Nephron progenitor cell (in vitro differentiated cells): Measurements from ENCODE around the gene MYO5A.
"Not testable (repeated sequence)": the region's sequence is repeated elsewhere in the genome, so short reads cannot be mapped to it uniquely, and the experiment has no call there.

ENCODE experiments used
- DNase-seq: peaks from one replicate; pipeline ENCODE4 v3.0.0; 2021
- H3K27ac Mint-ChIP-seq: 2 replicates; pipeline ENCODE4 v1.8.0; 2021; ENCODE audit warnings: mild to moderate bottlenecking, moderate library complexity, mixed read lengths
- H3K27me3 Mint-ChIP-seq: 2 replicates; pipeline ENCODE4 v1.8.0; 2021; ENCODE audit warnings: mild to moderate bottlenecking, low read depth, mixed read lengths; ENCODE audit not compliant: poor library complexity
- H3K36me3 Mint-ChIP-seq: 2 replicates; pipeline ENCODE4 v1.8.0; 2021; ENCODE audit warnings: low read depth, mixed read lengths
- H3K4me1 Mint-ChIP-seq: 2 replicates; pipeline ENCODE4 v1.8.0; 2021; ENCODE audit warnings: mixed read lengths
- H3K4me3 Mint-ChIP-seq: 2 replicates; pipeline ENCODE4 v1.8.0; 2021; ENCODE audit warnings: mild to moderate bottlenecking, moderate library complexity, mixed read lengths
- H3K9me3 Mint-ChIP-seq: 2 replicates; pipeline ENCODE4 v1.8.0; 2021; ENCODE audit warnings: mild to moderate bottlenecking, moderate library complexity, mixed read lengths
- CTCF ChIP-seq: fragments of 200-600 bp; sonication (generic); IDR thresholded peaks from 2 replicates; pipeline ENCODE4 v1.5.0; 2021; ENCODE audit warnings: antibody characterized with exemption

The MYO5A gene

DNA sequence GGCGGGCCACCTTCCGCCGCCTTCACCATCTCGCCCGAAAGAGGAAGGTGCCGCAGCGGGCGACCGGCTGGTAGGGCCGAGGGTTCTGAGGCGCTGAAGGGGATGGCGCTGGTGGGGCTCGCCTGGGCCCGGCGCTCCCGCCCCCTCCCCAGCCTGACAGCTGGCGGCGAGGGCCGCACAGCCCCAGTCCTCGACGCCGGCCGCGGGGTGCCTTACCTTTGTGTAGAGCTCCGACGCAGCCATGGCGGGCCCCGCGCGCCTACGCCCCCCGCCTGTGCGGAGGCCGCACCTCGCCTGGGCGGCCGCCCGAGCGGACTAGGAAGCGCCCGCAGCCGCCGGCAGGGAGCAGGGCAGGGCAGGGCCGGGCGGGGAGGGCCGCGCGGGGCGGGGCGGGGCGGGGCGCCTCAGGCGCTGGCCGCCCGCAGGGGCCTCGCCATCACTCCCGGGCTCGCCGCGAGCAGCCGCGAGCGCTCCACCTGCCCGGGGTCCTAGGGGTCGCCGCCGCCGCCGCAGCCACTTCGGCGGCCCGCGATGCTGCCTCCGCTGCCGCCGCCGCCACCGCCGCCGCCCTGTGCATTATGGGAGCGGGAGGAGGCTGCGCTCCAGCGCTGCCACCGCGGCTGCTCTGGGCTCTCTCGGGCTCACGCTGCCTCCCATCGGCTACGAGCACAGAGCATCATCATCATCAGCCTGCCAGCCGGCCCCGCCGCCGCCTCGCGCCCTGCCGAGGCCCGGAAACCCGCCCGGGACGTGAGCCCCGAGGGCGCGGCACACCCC lies at the start of gene MYO5A:
Gene MYO5A (minus strand): TSS at position 317 of the 777 bp plus-strand sequence. CDS start 74 bp downstream, at position 243.
- Mint-ChIP-seq H3K27ac (no peak within 1 kb of the TSS), H3K36me3 (no peaks in the 10 kb centered on the region), H3K27me3 (peaks cover 74% of the 10 kb centered on the region), H3K4me3 (peak within 1 kb of the TSS; percentile 90), H3K4me1 (peaks cover 7% of the 10 kb centered on the region), H3K9me3 (no peaks in the 10 kb centered on the region)
- DNase-seq, result peak; percentile 78
- TF ChIP-seq CTCF, result no peak

DNA sequence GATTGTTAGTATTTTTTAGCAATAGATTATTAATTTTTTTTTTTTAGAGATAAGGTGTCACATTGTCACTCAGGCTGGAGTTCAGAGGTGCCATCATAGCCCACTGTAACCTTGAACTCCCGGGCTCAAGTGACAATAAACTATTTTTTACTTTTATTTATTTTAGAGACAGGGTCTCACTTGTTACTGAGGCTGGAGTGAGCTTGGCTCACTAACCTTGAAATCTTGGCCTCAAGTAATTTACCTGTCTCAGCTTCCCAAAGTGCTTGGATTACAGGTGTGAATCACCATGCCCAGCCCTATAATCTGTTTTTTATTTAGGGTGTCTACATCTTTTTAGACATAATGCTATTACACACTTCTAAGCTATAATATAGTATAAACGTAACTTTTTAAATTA lies 48.0 kb upstream of the MYO5A start:
- peaks cover 11% of the 10 kb centered on the region for H3K36me3 Mint-ChIP-seq
- H3K9me3 Mint-ChIP-seq, result peaks cover 8% of the 10 kb centered on the region
- H3K27ac Mint-ChIP-seq, result no peak overlapping the region
- peaks cover 5% of the 10 kb centered on the region for H3K4me1 Mint-ChIP-seq
- no peak for DNase-seq
- no peak for TF ChIP-seq CTCF
- no peak overlapping the region for H3K4me3 Mint-ChIP-seq
- peaks cover 24% of the 10 kb centered on the region for H3K27me3 Mint-ChIP-seq

DNA sequence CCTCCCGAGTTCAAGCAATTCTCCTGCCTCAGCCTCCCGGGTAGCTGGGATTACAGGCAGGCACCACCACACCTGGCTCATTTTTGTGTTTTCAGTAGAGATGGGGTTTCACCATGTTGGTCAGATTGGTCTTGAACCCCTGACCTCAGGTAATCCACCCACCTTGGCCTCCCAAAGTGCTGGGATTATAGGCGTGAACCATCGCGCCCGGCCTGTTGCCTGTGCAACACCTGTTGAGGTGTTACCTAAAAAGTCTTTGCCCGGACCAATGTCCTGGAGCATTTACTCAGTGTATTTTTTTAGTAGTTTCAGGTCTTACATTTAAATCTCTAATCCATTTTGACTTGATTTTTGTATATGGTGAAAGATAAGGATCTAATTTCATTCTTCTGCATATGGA lies 46.9 kb upstream of the MYO5A start:
- Mint-ChIP-seq H3K27me3 (peaks cover 24% of the 10 kb centered on the region), H3K36me3 (peaks cover 11% of the 10 kb centered on the region)
- H3K27ac Mint-ChIP-seq, DNase-seq, H3K9me3 Mint-ChIP-seq, H3K4me1 Mint-ChIP-seq, H3K4me3 Mint-ChIP-seq: not testable (repeated sequence)

- Mint-ChIP-seq H3K4me3 (no peak overlapping the region), H3K27ac (no peak overlapping the region), H3K36me3 (peaks cover 10% of the 10 kb centered on the region), H3K4me1 (peaks cover 2% of the 10 kb centered on the region), H3K9me3 (peaks cover 8% of the 10 kb centered on the region), H3K27me3 (peaks cover 24% of the 10 kb centered on the region)
- no peak for TF ChIP-seq CTCF
- no peak for DNase-seq
These were observed 46.4 kb upstream of the MYO5A start for GRCh38 chr15:52575072-52575471.

DNA sequence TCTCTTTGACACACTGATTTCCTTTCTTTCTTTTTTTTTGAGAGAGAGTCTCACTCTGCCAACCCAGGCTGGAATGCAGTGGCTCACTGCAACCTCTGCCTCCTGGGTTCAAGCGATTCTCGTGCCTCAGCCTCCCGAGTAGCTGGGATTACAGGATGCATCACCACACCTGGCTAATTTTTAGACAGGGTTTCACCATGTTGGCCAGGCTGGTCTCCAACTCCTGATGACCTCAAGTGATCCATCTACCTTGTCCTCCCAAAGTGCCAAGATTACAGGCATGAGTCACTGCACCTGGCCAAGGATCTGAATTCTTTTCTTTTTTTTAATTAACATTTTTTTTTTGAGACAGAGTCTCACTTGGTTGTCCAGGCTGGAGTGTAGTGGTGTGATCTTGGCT lies 45.9 kb upstream of the MYO5A start:
- not testable (repeated sequence) for DNase-seq, H3K4me3 Mint-ChIP-seq, H3K36me3 Mint-ChIP-seq, H3K4me1 Mint-ChIP-seq, H3K27ac Mint-ChIP-seq, H3K9me3 Mint-ChIP-seq
- H3K27me3 Mint-ChIP-seq, result peaks cover 24% of the 10 kb centered on the region

- Mint-ChIP-seq H3K36me3 (peaks cover 13% of the 10 kb centered on the region), H3K9me3 (peaks cover 7% of the 10 kb centered on the region), H3K4me3 (peak within 1 kb of the TSS; percentile 96), H3K27ac (peak within 1 kb of the TSS; percentile 99), H3K4me1 (peaks cover 21% of the 10 kb centered on the region), H3K27me3 (peaks cover 12% of the 10 kb centered on the region)
- DNase-seq, result peak; percentile 91
- TF ChIP-seq CTCF, result no peak
These were observed 40.2 kb upstream of the MYO5A start, which contains the start of gene ARPP19 for GRCh38 chr15:52568601-52569585. TSS of gene ARPP19 (minus strand) at chr15:52569030. CDS start at chr15:52568892, 138 bp downstream.
